Airway epithelial cell (primary cell): ENCODE measurements around the gene CTSO. TPM values are rescaled to one million over a fixed set of nuclear protein-coding genes. Genes with fewer than 3 reads are reported as not detected.

Experiments
- total RNA-seq: library from RNA; depleted of rRNA; stranded (reverse); fragments of >200 nt; gene quantifications from 2 replicates; pipeline ENCODE4 v1.2.3, GENCODE V29; 2015

Gene CTSO
- 1.8 and 2.9 TPM in 2 replicates for total RNA-seq

GRCh38 chr4:155953151-155954117 is at the start of gene CTSO:
Gene CTSO, minus strand, starts transcription at chr4:155953866. Its CDS starts 19 bp downstream, at chr4:155953847.

DNA sequence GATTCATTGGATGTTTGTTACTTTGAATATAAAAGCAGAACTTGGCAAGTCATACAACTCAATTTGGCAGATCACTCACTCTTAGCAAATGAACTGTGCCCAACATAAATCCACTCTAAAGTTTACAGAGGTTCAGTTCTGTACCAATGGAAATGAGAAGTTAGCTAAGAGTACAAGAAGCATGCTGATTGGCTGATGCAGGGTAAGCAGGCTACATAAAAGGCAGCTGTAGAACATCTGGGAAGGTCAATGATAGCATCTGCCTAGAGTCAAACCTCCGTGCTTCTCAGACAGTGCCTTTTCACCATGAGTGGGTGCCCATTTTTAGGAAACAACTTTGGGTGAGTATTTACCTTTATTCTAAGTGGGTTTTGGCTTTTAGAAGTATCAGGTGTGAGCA is 50.2 kb downstream of the CTSO start, which contains the start of gene TDO2:
TDO2 (plus strand) TSS at position 244 of the 400 bp plus-strand sequence; CDS start at position 307, 63 bp downstream.

Other genes starting within 250 kb of the CTSO start
- gene GUCY1B1, start 194.8 kb downstream of the CTSO start, total RNA-seq = 3.9 TPM in 2 replicates
- gene ASIC5, start 87.6 kb downstream of the CTSO start, total RNA-seq = not detected in 2 replicates
- not detected in 2 replicates for gene TDO2, start 50.2 kb downstream of the CTSO start, total RNA-seq